HCT116 (cell line): ENCODE data around the gene CLDN9. TPM values are rescaled to one million over a fixed set of nuclear protein-coding genes. Genes with fewer than 3 reads are reported as not detected.

Experiments
- ATAC-seq: fragments of 200-7000 bp; cut with Tn5 transposase; 2 replicates; pipeline ENCODE4 v1.9.1; 2020; ENCODE audit warnings: mild to moderate bottlenecking, moderate library complexity
- BruUV-seq: library from RNA; stranded (reverse); fragments of 400-500 nt; replicated peaks from 2 replicates; lab custom pipeline; 2021; lab: Mats Ljungman, UMichigan
- CTCF ChIA-PET: fragments of 300-600 bp; sonication (Branson Sonifier 250); formaldehyde crosslinking; loops from one replicate; lab custom pipeline; 2021; ENCODE audit warnings: antibody characterized with exemption; lab: Charles Lee
- POLR2A ChIA-PET: fragments of 300-600, 350-600 bp; sonication (Branson Sonifier 250); formaldehyde crosslinking; loops from one replicate; lab custom pipeline; 2021; ENCODE audit warnings: antibody characterized with exemption; lab: Charles Lee
- RAD21 ChIA-PET, 2 experiments: fragments of 300-600 bp; sonication (Branson Sonifier 250); formaldehyde crosslinking; loops; one replicate each; lab custom pipeline; 2023; ENCODE audit warnings: low total read pairs in 2 of 2; ENCODE audit not compliant: uncharacterized antibody in 2 of 2, unreplicated experiment in 2 of 2, low non-redundant PET in 1 of 2; lab: Charles Lee
- DNase-seq: peaks from one replicate; pipeline ENCODE4 v3.0.0-alpha.2; 2010; ENCODE audit warnings: low read depth, low spot score
- H2AFZ ChIP-seq: fragments of 200-600 bp; shearing (Covaris generic), sonication (generic); 2 replicates; pipeline ENCODE4 v1.6.1; 2017; ENCODE audit warnings: low read depth, mixed run types, mixed read lengths, antibody characterized with exemption, low read length; ENCODE audit not compliant: poor library complexity, severe bottlenecking
- H3K27ac ChIP-seq: 2 replicates; pipeline ENCODE4 v1.5.1; 2012; ENCODE audit warnings: low read depth, low read length
- H3K27me3 ChIP-seq: fragments of 200-600 bp; sonication (generic); 2 replicates; pipeline ENCODE4 v1.6.1; 2016; ENCODE audit warnings: mixed run types, low read length, mixed read lengths; ENCODE audit not compliant: insufficient read depth
- H3K36me3 ChIP-seq, 2 experiments: fragments of 200-500 bp in 1 of 2; fragments of 200-600 bp in 1 of 2; sonication (Bioruptor generic) in 1 of 2; sonication (generic) in 1 of 2; 2 replicates each; pipeline versions ENCODE4 v1.5.1 to v1.6.1; 2014 to 2016; ENCODE audit warnings: low read length in 2 of 2, inconsistent platforms in 1 of 2, mixed read lengths in 1 of 2, mixed run types in 1 of 2; ENCODE audit not compliant: insufficient read depth in 2 of 2, control insufficient read depth in 1 of 2
- H3K4me1 ChIP-seq, 2 experiments: fragments of 200-600 bp in 1 of 2; sonication (generic) in 1 of 2; 2 replicates each; pipeline versions ENCODE4 v1.5.1 to v1.6.1; 2012 to 2017; ENCODE audit warnings: low read length in 2 of 2, inconsistent platforms in 1 of 2, mild to moderate bottlenecking in 1 of 2, mixed read lengths in 1 of 2, mixed run types in 1 of 2, moderate library complexity in 1 of 2; ENCODE audit not compliant: insufficient read depth in 2 of 2, control insufficient read depth in 1 of 2
- H3K4me2 ChIP-seq: fragments of 200-600 bp; sonication (generic); 2 replicates; pipeline ENCODE4 v1.6.1; 2017; ENCODE audit warnings: mixed run types, low read length, mixed read lengths
- H3K4me3 ChIP-seq, 2 experiments: fragments of 200-600 bp in 1 of 2; sonication (generic) in 1 of 2; replicated peaks in 1 of 2; 2 replicates each; pipeline ENCODE4 v1.5.1; 2011 to 2016; ENCODE audit warnings: low read length in 2 of 2, control low read depth in 1 of 2, low read depth in 1 of 2, mild to moderate bottlenecking in 1 of 2, mixed read lengths in 1 of 2, mixed run types in 1 of 2
- H3K79me2 ChIP-seq: fragments of 200-600 bp; sonication (generic); 2 replicates; pipeline ENCODE4 v1.6.1; 2017; ENCODE audit warnings: mild to moderate bottlenecking, mixed run types, low read length, moderate library complexity, mixed read lengths; ENCODE audit not compliant: insufficient read depth
- H3K9ac ChIP-seq: fragments of 200-600 bp; sonication (generic); 2 replicates; pipeline ENCODE4 v1.6.1; 2016; ENCODE audit warnings: low read length, mixed read lengths
- H3K9me2 ChIP-seq: fragments of 200-600 bp; sonication (generic), shearing (Covaris generic); 2 replicates; pipeline ENCODE4 v1.6.1; 2017; ENCODE audit warnings: mixed run types, mild to moderate bottlenecking, moderate library complexity; ENCODE audit not compliant: insufficient read depth
- H3K9me3 ChIP-seq, 2 experiments: fragments of 200-500 bp in 1 of 2; fragments of 200-600 bp in 1 of 2; sonication (Bioruptor generic) in 1 of 2; sonication (generic) in 1 of 2; 2 replicates each; pipeline ENCODE4 v1.6.1; 2014 to 2017; ENCODE audit warnings: low read length in 2 of 2, mixed read lengths in 2 of 2, inconsistent platforms in 1 of 2, low read depth in 1 of 2, mild to moderate bottlenecking in 1 of 2, mixed run types in 1 of 2, moderate library complexity in 1 of 2; ENCODE audit not compliant: control insufficient read depth in 1 of 2, insufficient read depth in 1 of 2
- H4K20me1 ChIP-seq: fragments of 200-600 bp; sonication (generic), shearing (Covaris generic); 2 replicates; pipeline ENCODE4 v1.6.1; 2017; ENCODE audit warnings: mixed run types, mild to moderate bottlenecking, moderate library complexity; ENCODE audit not compliant: insufficient read depth
- CBX3 ChIP-seq: IDR thresholded peaks from 2 replicates; pipeline ENCODE4 v1.6.1; 2012; ENCODE audit warnings: low read depth
- EZH2phosphoT487 ChIP-seq: fragments of 200-600 bp; IDR thresholded peaks from 2 replicates; pipeline ENCODE4 v1.6.1; 2018; ENCODE audit warnings: antibody characterized with exemption, borderline replicate concordance
- FOSL1 ChIP-seq: IDR thresholded peaks from 2 replicates; pipeline ENCODE4 v1.6.1; 2012; ENCODE audit warnings: low read depth
- POLR2A ChIP-seq: IDR thresholded peaks from 2 replicates; pipeline ENCODE4 v1.7.0; 2011; ENCODE audit warnings: borderline replicate concordance; ENCODE audit not compliant: insufficient read depth, insufficient read length; ENCODE audit errors: extremely low read depth
- SIN3A ChIP-seq: IDR thresholded peaks from 2 replicates; pipeline ENCODE4 v1.6.1; 2012; ENCODE audit warnings: low read depth
- SRF ChIP-seq: IDR thresholded peaks from 2 replicates; pipeline ENCODE4 v1.6.1; 2012; ENCODE audit warnings: low read depth
- ZNF274 ChIP-seq: fragments of 200-500 bp; sonication (Bioruptor generic); IDR thresholded peaks from 2 replicates; pipeline ENCODE4 v1.6.1; 2014; ENCODE audit warnings: mild to moderate bottlenecking, low read depth, low read length, inconsistent platforms
- intact Hi-C: fragments of 100-400 bp; cut with micrococcal nuclease; formaldehyde crosslinking; loops from 2 replicates; pipeline ENCODE4 v1.10.0; 2022
- total RNA-seq: library from RNA; stranded (reverse); gene quantifications from one replicate; pipeline ENCODE4 v1.2.1, GENCODE V29; 2021; ENCODE audit not compliant: unreplicated experiment
- TF ChIP-seq, protein P1 (sequence below): IDR thresholded peaks from 2 replicates; pipeline ENCODE4 v1.6.1; 2011; ENCODE audit warnings: mild to moderate bottlenecking, low read length, moderate library complexity; ENCODE audit not compliant: insufficient replicate concordance; ENCODE audit errors: extremely low read depth
- TF ChIP-seq, protein P2 (sequence below): IDR thresholded peaks from 2 replicates; pipeline ENCODE4 v1.6.1; 2012; ENCODE audit warnings: low read depth
- TF ChIP-seq, protein P3 (sequence below): IDR thresholded peaks from 2 replicates; pipeline ENCODE4 v1.6.1; 2012

Gene CLDN9
- total RNA-seq, 1 experiment from 2014 or later = 0.76 TPM

DNA sequence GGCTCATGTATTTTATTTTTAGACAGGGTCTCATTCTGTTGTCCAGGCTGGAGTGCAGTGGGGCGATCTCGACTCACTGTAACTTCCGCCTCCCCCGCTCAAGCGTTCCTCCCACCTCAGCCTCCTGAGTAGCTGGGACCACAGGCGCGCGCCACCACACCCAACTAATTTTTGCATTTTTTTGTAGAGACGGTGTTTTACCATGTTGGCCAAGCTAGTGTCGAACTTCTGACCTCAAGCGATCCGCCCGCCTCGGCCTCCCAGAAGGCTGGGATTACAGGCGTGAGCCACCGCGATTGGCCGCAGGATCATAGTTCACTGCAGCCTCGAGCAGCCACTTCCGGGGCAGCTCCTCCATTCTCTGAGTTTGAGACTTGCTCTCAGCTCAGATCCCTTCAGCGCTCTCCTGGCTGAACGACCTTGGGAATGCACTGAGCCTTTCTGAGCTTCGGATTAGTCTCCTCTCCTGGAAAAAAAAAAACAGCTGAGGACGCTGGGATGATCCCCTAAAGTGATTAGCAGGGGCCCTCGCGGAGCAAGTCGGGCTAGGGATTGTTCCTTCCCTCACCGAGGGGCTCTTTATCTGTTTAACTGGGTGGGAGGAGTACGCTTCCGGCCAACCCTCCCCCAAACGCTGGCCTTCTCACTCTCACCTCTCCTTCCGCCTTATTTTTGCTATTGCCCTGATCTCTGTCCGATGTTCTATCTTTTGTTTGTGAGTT lies 31.4 kb upstream of the CLDN9 start (continued):
- TF ChIP-seq, protein P1, sequence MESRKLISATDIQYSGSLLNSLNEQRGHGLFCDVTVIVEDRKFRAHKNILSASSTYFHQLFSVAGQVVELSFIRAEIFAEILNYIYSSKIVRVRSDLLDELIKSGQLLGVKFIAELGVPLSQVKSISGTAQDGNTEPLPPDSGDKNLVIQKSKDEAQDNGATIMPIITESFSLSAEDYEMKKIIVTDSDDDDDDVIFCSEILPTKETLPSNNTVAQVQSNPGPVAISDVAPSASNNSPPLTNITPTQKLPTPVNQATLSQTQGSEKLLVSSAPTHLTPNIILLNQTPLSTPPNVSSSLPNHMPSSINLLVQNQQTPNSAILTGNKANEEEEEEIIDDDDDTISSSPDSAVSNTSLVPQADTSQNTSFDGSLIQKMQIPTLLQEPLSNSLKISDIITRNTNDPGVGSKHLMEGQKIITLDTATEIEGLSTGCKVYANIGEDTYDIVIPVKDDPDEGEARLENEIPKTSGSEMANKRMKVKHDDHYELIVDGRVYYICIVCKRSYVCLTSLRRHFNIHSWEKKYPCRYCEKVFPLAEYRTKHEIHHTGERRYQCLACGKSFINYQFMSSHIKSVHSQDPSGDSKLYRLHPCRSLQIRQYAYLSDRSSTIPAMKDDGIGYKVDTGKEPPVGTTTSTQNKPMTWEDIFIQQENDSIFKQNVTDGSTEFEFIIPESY = no peak
- TF ChIP-seq EZH2phosphoT487 = no peak
- TF ChIP-seq, protein P2, sequence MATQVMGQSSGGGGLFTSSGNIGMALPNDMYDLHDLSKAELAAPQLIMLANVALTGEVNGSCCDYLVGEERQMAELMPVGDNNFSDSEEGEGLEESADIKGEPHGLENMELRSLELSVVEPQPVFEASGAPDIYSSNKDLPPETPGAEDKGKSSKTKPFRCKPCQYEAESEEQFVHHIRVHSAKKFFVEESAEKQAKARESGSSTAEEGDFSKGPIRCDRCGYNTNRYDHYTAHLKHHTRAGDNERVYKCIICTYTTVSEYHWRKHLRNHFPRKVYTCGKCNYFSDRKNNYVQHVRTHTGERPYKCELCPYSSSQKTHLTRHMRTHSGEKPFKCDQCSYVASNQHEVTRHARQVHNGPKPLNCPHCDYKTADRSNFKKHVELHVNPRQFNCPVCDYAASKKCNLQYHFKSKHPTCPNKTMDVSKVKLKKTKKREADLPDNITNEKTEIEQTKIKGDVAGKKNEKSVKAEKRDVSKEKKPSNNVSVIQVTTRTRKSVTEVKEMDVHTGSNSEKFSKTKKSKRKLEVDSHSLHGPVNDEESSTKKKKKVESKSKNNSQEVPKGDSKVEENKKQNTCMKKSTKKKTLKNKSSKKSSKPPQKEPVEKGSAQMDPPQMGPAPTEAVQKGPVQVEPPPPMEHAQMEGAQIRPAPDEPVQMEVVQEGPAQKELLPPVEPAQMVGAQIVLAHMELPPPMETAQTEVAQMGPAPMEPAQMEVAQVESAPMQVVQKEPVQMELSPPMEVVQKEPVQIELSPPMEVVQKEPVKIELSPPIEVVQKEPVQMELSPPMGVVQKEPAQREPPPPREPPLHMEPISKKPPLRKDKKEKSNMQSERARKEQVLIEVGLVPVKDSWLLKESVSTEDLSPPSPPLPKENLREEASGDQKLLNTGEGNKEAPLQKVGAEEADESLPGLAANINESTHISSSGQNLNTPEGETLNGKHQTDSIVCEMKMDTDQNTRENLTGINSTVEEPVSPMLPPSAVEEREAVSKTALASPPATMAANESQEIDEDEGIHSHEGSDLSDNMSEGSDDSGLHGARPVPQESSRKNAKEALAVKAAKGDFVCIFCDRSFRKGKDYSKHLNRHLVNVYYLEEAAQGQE = no peak

DNA sequence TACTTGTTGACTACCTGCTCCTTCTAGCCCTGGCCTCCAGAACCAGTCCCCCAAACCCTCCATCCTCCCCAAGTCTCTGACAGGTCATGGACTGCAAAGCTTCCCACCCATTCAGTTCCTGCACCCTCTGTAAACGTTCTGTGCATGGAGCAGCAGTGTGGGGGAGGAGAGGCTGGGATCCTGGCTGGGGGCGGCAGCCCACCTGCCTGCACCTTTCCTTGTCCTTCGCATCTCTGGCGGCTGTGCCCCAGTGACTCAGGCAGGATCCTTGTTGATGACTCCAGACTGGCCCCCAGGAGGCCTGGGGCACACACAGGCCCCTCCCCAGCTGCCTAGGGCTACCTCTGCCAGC lies 30.8 kb upstream of the CLDN9 start:
- H2AFZ ChIP-seq = no peak overlapping the region
- H3K9me2 ChIP-seq = no peaks in the 10 kb centered on the region
- peaks cover 24 to 44% of the 10 kb centered on the region in 2 experiments for H3K4me1 ChIP-seq
- no peaks in the 10 kb centered on the region for H4K20me1 ChIP-seq
- H3K4me3 ChIP-seq = no peak overlapping the region
- intact Hi-C loops = loop anchor here (5.0 kb wide), 1 partner anchor 40 kb away; the partner anchor contains the start of genes HCFC1R1, THOC6 and TNFRSF12A
- H3K79me2 ChIP-seq = peaks cover 32% of the 10 kb centered on the region
- ATAC-seq (no peak), DNase-seq (no peak)
- H3K27ac ChIP-seq = no peak overlapping the region; the same call in 1 of the 2 replicates
- no peaks in the 10 kb centered on the region for H3K9me3 ChIP-seq
- peaks cover 0 to 11% of the 10 kb centered on the region in 2 experiments; a peak in 1 of 4 replicates for H3K36me3 ChIP-seq
- H3K9ac ChIP-seq = peak overlapping the region; percentile 99
- RAD21 ChIA-PET = no interaction called here
- no peaks in the 10 kb centered on the region for H3K27me3 ChIP-seq
- no TSS peak for BruUV-seq
- peak overlapping the region; percentile 86 for H3K4me2 ChIP-seq
- CTCF ChIA-PET = interaction anchor here (1.0 to 1.3 kb wide), 2 partner anchors 10 to 46 kb away, joined by 3 read pairs; no protein-coding TSS in a partner anchor
- POLR2A ChIA-PET = interaction anchor here (1.2 to 2.8 kb wide), 5 partner anchors 12 to 99 kb away, joined by 3 to 11 read pairs (median 6); partner anchors contain the start of genes FLYWCH2, HCFC1R1, THOC6 and TNFRSF12A
- TF ChIP-seq POLR2A (no peak), EZH2phosphoT487 (no peak), SIN3A (no peak), FOSL1 (no peak), CBX3 (no peak), ZNF274 (no peak), SRF (no peak)
- TF ChIP-seq, protein P1 = no peak
- TF ChIP-seq, protein P3, sequence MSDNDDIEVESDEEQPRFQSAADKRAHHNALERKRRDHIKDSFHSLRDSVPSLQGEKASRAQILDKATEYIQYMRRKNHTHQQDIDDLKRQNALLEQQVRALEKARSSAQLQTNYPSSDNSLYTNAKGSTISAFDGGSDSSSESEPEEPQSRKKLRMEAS = no peak
- TF ChIP-seq, protein P2 = no peak
